ENCODE data around the gene ACADL. TPM values are rescaled to one million over a fixed set of nuclear protein-coding genes. Genes with fewer than 3 reads are reported as not detected.

ACADL gene
- total and polyA plus RNA-seq, 2 experiments from 2014 or later, result 0.37 TPM; not detected in 1

- Histone ChIP-seq H3K79me2 (replicated peaks; ENCODE audit: insufficient read depth) (no peaks in the 10 kb centered on the region), H3K4me2 (no peak overlapping the region), H4K20me1 (replicated peaks; ENCODE audit: insufficient read depth) (no peaks in the 10 kb centered on the region), H3K9me2 (ENCODE audit: insufficient read depth) (no peaks in the 10 kb centered on the region), H3F3A (replicated peaks; ENCODE audit: low read depth) (no peaks in the 10 kb centered on the region), H3K27me3 (ENCODE audit: insufficient read depth) (no peaks in the 10 kb centered on the region), H3K36me3 (ENCODE audit: insufficient read depth) (no peaks in the 10 kb centered on the region), H3K4me1 (ENCODE audit: insufficient read depth) (no peaks in the 10 kb centered on the region), H3K27ac (ENCODE audit: low read depth) (no peak overlapping the region), H2AFZ (no peak overlapping the region), H3K4me3 (no peak overlapping the region)
- Mint-ChIP-seq H3K4me1 (no peaks in the 10 kb centered on the region), H3K36me3 (ENCODE audit: low read depth) (no peaks in the 10 kb centered on the region), H3K27me3 (ENCODE audit: insufficient read depth, low read depth, poor library complexity) (no peaks in the 10 kb centered on the region), H3K27ac (no peak overlapping the region), H3K9me3 (no peaks in the 10 kb centered on the region), H3K4me3 (no peak overlapping the region)
- DNase-seq (ENCODE audit: low spot score) (no peak), ATAC-seq (no peak)
- TF ChIP-seq CTCF (conservative IDR thresholded peaks at IDR 0.05; ENCODE audit: low read depth in 2 of 2), result no peak
- no peak for TF ChIP-seq POLR2AphosphoS5 (IDR thresholded peaks at IDR 0.05; ENCODE audit: low read depth)
- no peak for TF ChIP-seq EZH2 (IDR thresholded peaks at IDR 0.05; ENCODE audit: low read depth, unreplicated experiment)
Measured at GRCh38 chr2:210264282-210264681, 39.0 kb upstream of the ACADL start.

- Mint-ChIP-seq H3K36me3 (ENCODE audit: low read depth) (no peaks in the 10 kb centered on the region), H3K27ac (no peak overlapping the region), H3K4me3 (no peak overlapping the region), H3K27me3 (ENCODE audit: insufficient read depth, low read depth, poor library complexity) (no peaks in the 10 kb centered on the region), H3K4me1 (no peaks in the 10 kb centered on the region), H3K9me3 (no peaks in the 10 kb centered on the region)
- Histone ChIP-seq H3K36me3 (ENCODE audit: insufficient read depth) (no peaks in the 10 kb centered on the region), H3K27ac (ENCODE audit: low read depth) (no peak overlapping the region), H3F3A (replicated peaks; ENCODE audit: low read depth) (no peaks in the 10 kb centered on the region), H3K4me2 (no peak overlapping the region), H3K9me2 (ENCODE audit: insufficient read depth) (no peaks in the 10 kb centered on the region), H3K79me2 (replicated peaks; ENCODE audit: insufficient read depth) (no peaks in the 10 kb centered on the region), H3K4me3 (no peak overlapping the region), H3K27me3 (ENCODE audit: insufficient read depth) (no peaks in the 10 kb centered on the region), H3K4me1 (ENCODE audit: insufficient read depth) (no peaks in the 10 kb centered on the region), H2AFZ (no peak overlapping the region), H4K20me1 (replicated peaks; ENCODE audit: insufficient read depth) (no peaks in the 10 kb centered on the region)
- ATAC-seq (no peak), DNase-seq (ENCODE audit: low spot score) (no peak)
- TF ChIP-seq NANOG (IDR thresholded peaks at IDR 0.05; ENCODE audit: borderline replicate concordance) (no peak), EZH2 (IDR thresholded peaks at IDR 0.05; ENCODE audit: low read depth, unreplicated experiment) (no peak), POLR2AphosphoS5 (IDR thresholded peaks at IDR 0.05; ENCODE audit: low read depth) (no peak), ZNF114 (CRISPR knock-in tag; IDR thresholded peaks at IDR 0.05) (no peak), JUNB (IDR thresholded peaks at IDR 0.05; ENCODE audit: unreplicated experiment) (no peak), ZNF331 (CRISPR knock-in tag; IDR thresholded peaks at IDR 0.05; ENCODE audit: low read depth) (no peak), STAT1 (IDR thresholded peaks at IDR 0.05; ENCODE audit: unreplicated experiment) (no peak)
Measured at GRCh38 chr2:210263841-210264240, 38.6 kb upstream of the ACADL start.

GRCh38 chr2:210262036-210262435 lies 36.8 kb upstream of the ACADL start:
- no peak overlapping the region for H3K27ac ChIP-seq (ENCODE audit: low read depth)
- H3K4me3 ChIP-seq, result no peak overlapping the region
- H3K4me2 ChIP-seq, result no peak overlapping the region
- H4K20me1 ChIP-seq (replicated peaks; ENCODE audit: insufficient read depth), result no peaks in the 10 kb centered on the region
- DNase-seq (ENCODE audit: low spot score), result no peak
- H3F3A ChIP-seq (replicated peaks; ENCODE audit: low read depth), result no peaks in the 10 kb centered on the region
- no peak overlapping the region for H2AFZ ChIP-seq
- no peaks in the 10 kb centered on the region for H3K36me3 ChIP-seq (ENCODE audit: insufficient read depth)
- no peaks in the 10 kb centered on the region for H3K4me1 ChIP-seq (ENCODE audit: insufficient read depth)
- H3K9me2 ChIP-seq (ENCODE audit: insufficient read depth), result no peaks in the 10 kb centered on the region
- H3K27me3 Mint-ChIP-seq (ENCODE audit: insufficient read depth, low read depth, poor library complexity), result no peaks in the 10 kb centered on the region
- no peaks in the 10 kb centered on the region for H3K36me3 Mint-ChIP-seq (ENCODE audit: low read depth)
- no peak for TF ChIP-seq POLR2AphosphoS5 (IDR thresholded peaks at IDR 0.05; ENCODE audit: low read depth)
- no peak for TF ChIP-seq EZH2 (IDR thresholded peaks at IDR 0.05; ENCODE audit: low read depth, unreplicated experiment)
- no peak for TF ChIP-seq REST (IDR thresholded peaks at IDR 0.05; ENCODE audit: unreplicated experiment)
- TF ChIP-seq NANOG (IDR thresholded peaks at IDR 0.05; ENCODE audit: borderline replicate concordance), result no peak
- no peak for TF ChIP-seq JUNB (IDR thresholded peaks at IDR 0.05; ENCODE audit: unreplicated experiment)
- no peak for TF ChIP-seq ZNF114 (CRISPR knock-in tag; IDR thresholded peaks at IDR 0.05)
- TF ChIP-seq ZNF331 (CRISPR knock-in tag; IDR thresholded peaks at IDR 0.05; ENCODE audit: low read depth), result no peak
- TF ChIP-seq STAT1 (IDR thresholded peaks at IDR 0.05; ENCODE audit: unreplicated experiment), result no peak
- no peak for TF ChIP-seq ETS1 (IDR thresholded peaks at IDR 0.05)
- TF ChIP-seq CREB1 (CRISPR knock-in tag; IDR thresholded peaks at IDR 0.05; ENCODE audit: low read depth), result no peak
- no peaks in the 10 kb centered on the region for H3K9me3 Mint-ChIP-seq
- H3K27me3 ChIP-seq (ENCODE audit: insufficient read depth), result no peaks in the 10 kb centered on the region
- H3K4me1 Mint-ChIP-seq, result no peaks in the 10 kb centered on the region
- no peak overlapping the region for H3K4me3 Mint-ChIP-seq
- H3K27ac Mint-ChIP-seq, result no peak overlapping the region
- no peaks in the 10 kb centered on the region for H3K79me2 ChIP-seq (replicated peaks; ENCODE audit: insufficient read depth)
- no peak for ATAC-seq
